Fibroblast of skin of back (primary cell): ENCODE data around the gene INPP4B.
A peak's percentile ranks its signal among the peaks of the same experiment; 100 is the strongest.

Source experiments
- DNase-seq: peaks from one replicate; pipeline ENCODE4 v3.0.0-alpha.2; 2013

The INPP4B gene

DNA sequence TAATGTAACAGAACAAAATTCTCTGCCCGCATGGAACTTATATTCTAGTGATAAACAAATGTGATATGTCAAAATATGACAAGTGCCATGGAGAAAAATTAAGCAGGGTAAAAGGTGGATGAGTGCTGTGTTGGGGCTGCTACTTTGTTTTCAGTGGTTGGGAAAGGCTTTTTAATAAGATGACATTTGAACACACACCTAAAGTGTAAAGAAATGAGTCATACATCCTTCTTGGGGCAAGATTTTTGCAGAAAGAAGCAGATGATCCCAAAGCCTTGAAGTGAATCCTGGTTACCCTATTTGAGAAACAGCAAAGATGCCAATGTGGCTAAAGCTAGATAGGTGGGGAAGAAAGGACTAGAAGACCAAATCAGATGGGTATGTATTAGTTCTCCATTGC, 564.1 kb downstream of the INPP4B start:
- DNase-seq = no peak

DNA sequence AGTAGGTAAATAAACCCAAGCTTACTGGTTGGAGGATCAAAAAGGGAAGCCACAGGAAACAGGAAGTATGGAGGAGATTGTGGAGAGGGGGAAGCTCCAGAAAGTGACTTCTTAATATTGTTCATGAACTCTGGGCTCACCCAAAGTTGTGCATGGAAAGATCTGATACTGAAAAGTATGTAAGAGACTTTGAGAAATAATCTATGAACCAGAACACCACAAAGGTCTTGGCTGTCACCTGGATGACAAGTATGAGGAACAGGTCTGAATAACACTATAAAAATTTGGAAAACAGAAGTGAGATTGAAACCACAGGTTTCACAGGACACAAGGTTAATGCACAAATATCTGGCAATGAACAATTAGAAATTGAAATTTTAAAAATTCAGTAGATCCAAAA, 567.4 kb downstream of the INPP4B start:
- DNase-seq = no peak

DNA sequence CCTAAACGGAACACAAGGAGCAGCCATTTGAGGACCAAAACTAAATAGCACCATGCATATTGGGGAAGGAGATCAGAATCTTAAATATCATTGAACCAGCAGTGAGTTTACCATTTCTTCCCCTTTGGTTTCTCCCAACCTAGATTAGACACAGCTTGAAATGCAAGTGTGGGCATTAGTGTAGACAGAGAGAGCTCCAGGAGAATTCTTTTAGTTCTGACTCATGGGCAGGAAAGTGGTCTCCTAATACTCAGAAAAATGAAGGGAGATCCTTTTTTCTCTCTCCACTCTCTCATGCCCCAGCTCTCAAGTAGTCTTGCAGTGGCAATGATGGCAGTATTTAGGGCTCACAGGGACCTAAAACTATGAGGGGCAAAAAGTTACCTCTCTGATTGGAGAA, 567.9 kb downstream of the INPP4B start:
- DNase-seq = peak; percentile 32

DNA sequence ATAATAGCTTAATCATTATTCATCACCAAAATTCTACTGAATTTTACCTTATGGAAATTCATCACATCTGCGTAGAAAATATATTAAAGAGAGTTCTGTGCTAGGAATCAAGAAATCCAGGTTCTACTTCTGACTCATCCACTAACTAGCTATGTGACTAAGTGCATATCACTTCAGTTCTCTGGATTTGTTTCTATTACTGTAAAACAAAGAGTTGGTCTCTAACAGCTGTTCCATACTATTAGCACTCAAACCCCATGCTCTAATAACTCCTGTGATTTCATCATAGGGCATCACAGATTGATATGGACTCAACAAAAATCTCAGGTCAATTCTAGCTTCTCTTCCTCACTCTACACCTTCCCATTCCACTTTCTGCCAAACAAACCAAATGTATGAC, 572.0 kb downstream of the INPP4B start:
- DNase-seq = peak; percentile 43

DNA sequence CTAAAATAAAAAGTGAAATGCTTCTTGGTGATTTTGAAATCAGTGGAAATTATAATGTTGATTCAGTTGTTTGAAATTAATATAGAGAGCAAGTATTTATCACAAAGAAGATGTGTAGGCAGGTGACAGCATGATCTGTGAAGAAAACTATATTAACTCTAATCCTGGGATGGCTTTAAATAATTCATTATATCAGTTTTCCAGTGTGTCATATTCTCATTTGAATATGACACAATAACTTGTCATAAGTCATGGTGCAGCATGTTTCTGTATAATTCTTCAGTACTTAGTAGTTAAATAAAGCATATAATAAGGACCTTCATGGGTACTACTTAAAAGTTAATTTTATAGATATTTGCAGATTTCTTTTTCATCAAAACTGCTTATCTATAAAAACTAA, 573.6 kb downstream of the INPP4B start:
- no peak for DNase-seq

DNA sequence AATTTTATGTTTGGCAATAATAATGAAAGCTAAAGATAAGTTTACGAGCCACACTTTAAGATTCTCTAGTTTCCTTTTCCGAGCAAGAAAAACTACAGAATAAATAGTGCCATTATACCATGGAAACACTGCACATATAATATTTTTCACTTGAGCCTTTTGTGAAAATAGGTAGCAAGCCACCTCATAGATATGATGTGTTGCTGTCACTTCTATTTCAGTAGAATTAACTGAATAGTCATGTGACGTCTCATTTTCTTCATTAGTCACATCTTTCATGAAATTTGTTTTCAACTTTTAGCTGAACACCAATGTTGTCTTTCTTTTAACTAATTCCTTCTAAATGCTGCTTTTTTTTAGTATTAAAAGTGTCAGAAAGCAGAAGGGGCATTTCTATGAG, 574.3 kb downstream of the INPP4B start:
- no peak for DNase-seq

DNA sequence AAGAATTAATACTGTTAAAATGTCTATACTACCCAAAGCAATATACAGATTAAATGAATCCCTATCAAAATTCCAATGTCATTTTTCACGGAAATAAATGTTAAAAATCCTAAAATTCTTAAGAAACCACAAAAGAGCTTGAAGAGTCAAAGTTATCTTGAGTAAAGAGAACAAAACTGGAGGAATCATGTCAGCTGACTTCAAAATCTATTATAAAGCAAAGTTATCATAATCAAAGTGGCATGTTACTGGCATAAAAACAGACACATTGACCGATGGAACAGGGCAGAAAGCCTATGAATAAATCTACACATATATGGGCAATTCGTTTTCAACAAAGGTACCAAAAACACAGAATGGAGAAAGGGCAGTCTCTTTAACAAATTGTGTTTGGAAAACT, 579.0 kb downstream of the INPP4B start:
- DNase-seq = peak; percentile 5

DNA sequence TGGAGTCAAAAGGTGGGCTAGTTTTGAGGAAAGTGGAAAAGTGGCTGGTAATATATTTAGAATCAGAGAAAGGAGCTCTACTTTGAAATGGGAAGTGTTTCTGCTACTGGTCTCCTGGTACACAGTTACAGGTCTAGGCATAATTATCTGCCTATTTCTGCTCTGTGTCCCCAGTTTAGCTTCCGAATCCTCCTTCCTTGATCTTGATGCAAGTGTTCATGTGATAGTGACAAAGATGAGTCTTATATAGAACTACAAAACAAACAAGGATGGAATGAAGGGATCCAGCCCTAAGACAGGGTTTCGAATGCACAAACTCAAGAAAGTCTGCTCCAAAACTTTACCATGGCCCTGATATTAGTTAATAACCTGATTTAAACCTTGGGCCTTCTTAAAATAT, 580.2 kb downstream of the INPP4B start:
- DNase-seq = no peak

DNA sequence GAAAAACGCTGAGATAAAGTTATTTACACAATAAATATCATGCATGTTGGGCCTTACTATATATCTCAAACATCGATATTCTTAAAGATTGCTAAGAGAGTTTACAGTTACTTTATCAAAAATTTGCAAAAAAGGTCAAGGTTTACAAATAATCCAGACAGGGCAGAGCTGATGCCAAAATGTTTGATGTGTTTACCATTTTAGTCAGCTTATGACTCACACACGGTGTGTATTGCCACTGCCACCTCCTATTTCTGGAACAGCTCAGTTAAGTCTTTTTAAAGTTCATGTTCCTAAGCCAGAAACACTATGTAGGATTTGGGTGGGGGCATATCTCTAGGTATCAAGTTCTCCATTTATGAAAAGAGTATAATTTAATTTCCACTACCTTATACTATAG, 580.6 kb downstream of the INPP4B start:
- DNase-seq = peak; percentile 50

DNA sequence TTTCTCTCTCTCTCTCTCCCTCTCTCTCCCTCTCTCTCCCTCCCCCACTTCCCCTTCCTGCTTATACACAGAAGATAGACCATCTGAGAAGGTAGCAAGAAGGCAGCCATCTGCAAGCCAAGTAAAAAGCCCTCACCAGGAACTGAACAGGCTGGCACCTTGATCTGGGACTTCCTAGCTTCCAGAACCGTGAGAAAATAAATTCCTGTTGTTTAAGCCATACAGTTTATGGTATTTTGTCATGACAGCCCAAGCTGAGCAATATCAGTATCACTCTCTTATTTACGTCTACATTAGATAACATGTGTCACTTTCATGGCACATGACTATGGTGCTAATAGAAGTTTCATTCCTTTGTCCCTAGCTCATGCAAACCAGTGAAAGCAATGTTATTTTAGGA, 581.1 kb downstream of the INPP4B start:
- DNase-seq = peak; percentile 60

DNA sequence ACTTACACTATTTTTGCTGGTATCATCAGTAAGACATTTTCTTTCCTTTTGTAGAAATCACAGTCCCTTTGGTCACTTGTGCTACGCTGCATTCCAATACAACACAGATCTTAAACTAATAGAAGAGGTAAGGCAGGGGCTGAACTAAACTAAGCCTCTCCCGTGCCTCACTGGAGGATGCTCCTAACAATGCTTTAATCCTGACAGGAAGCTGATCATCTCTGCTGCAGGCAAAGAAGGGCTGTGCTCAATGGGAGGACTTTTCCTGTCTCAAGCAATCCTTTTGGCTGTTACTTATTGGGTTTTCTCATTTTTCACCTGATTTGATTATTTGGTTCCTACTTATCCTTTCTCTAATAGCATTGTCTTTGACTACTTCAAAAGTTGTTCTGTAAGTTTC, 583.1 kb downstream of the INPP4B start:
- no peak for DNase-seq

DNA sequence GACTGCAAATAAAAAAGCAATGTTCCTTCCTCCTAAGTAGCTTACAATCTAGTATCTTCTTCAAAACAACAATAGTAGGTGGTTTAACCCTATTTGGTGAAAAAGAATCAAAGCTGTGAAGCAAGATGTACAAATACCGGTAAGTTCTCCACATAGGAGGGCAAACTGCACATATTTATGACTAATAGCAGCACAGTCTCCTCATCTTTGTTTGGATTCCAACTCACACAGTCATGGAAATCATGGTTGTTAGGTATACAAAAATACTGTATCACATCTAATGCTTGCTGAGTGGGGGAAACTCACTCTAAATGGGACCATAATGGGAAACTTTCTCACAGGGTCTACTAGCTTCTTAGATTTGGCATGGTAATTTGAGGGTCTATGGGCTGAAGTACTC, 597.2 kb downstream of the INPP4B start:
- peak; percentile 75 for DNase-seq

DNA sequence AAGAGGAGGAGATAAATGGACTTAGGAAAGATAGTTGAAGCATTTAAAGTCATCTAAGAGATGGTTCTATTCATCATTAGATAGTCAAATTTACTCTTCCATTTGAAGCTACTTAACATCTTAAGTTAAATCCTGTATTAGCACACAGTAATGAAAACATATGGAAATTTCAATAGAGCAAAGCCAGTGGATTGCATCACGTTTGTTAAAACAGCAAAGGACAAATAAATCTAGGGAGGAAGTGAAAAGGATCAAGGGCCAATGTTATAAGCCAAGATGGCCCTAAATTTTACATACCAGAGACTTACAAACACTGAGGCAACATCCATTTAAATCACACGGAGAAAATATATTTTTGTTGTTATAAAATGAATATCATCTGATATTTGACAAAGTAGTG, 602.8 kb downstream of the INPP4B start:
- DNase-seq = no peak

DNA sequence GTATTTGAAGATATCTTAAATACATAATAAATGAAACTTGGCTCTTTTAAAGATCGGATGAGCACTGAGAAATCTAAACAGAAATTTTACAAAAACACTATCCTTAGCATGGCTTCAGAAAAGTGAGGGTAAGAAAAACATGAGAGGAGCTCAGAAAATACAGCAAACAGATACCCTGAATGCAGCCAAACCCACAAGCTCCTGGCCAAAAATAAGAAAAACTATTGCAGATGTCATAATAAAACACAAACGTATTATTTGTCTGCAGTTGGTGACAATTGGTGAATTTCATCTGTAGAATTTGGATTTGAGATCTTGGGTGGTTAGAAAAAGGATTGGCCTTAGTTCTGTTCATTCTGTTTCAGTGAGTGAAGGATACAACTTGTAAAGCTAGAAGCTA, 603.9 kb downstream of the INPP4B start:
- DNase-seq = no peak

DNA sequence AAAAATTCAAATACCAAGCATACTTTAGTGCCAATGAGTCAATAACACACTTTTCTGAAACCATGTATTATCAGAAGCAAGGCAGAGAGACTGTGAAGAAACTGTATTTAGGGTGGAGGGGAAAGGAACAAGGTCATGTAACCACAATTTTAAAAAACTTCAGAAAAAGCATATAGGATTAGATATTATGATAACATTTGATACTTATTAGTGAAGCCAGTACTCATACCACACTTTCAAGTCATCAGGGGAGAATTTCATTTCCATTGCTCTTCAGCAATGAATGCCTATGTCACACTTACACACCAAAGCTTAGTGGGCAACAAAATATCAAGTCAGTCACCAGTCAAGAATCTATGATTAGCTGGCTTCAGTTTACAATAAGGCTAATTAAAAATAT, 607.5 kb downstream of the INPP4B start:
- DNase-seq = peak; percentile 64

DNA sequence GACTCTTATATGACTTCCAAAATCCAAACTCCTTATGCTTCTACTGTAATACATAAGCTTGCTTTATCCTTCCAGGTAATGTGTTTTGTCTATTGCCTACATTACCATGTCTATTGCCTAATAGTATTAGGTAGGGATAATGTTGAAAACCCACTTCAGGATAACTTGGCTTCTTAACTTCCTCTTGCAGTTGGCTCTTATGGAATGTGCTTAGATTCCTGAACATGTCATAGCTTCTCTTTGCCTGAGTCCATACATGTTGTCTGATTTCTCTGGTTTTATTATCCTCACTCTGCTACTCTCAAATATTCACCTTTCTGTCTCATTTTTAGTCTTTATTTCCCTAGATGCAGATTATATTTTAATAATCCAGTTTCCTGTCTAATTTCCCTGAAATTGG, 609.8 kb downstream of the INPP4B start:
- DNase-seq = peak; percentile 6

DNA sequence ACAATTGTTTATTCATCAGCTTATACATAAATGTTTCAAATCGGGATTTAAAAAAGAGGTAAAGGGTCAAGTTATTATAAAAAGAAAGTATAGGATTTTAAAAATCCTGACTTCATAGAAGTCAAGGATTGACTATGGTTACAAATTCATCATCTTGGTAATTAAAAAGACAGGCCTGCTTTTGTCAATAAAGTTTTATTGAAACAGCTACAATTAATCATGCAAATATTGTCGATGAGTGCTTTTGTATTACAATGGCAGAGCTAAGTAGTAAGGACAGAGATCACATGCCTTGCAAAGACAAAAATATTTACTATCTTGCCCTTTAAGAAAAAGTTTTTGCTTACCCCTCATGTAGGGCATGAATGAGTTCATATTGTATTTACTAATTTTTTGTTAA, 614.3 kb downstream of the INPP4B start:
- no peak for DNase-seq

DNA sequence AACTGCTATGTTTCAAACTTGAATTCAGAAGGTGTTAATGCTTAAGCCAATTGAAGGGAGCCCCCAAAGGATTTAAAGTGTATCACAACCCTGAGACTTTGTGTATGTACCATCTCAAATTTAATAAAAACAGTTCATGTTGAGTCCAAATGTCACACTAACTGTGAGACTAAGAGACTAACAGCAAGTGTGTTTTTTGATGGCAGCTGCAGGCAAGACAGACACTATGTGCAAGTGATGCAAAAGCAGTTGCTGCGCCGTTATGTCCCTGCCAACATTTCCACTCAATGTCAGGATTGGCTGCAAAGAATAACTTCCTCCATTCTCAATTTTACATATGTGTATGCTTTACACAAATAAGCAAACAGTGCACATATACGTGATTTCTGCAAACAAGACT, 615.1 kb downstream of the INPP4B start:
- no peak for DNase-seq

DNA sequence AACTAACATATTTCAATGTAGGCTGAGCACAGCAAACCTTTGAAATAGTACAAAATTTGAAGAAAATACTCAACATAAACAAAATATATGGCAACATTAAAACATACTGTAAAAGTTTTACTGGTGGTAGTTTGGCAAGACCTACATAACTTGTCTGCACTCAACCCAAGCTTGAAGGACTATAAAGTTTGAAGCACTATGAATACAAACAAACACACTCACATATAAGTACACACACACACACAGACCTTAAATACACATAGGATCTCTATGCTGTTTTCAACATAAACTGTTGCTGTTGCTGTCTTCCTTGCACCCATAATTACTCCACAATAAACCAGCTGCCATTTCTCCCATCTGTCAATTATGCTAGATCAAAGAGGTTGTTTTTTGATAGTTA, 620.1 kb downstream of the INPP4B start:
- DNase-seq = no peak

DNA sequence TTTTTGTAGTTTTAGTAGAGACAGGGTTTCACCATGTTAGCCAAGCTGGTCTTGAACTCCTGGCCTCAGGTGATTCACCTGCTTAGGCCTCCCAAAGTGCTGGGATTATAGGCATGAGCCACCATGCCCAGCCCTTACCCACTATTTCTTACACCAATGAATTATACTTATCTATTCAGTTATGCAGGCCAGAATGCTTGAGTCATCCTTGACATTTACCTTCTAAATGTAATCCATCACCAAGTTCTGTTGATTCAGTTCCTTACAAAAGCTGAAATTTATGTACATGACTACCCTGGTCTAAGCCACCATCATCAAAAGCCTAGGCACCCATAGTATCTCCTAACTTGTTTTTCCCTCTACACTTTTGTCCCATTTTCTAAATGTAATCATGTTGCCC, 624.0 kb downstream of the INPP4B start:
- no peak for DNase-seq

DNA sequence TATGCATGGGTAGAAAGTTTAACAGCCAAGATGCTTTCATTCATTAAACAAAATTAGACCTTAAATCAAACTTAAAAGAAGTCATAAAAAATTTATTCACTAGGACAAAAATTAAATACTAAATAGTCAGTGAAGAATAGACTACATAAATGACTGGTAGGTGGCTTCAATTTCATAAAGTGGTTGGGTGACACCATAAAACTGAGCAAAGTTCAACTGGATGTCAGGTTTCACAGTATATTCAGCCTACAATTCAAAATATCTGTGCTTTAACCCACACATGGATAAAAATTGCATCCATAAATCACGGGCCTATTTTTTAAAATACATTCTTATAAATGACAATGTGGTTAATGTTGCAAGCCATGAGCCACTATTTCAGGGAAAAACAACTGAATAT, 627.4 kb downstream of the INPP4B start:
- no peak for DNase-seq

DNA sequence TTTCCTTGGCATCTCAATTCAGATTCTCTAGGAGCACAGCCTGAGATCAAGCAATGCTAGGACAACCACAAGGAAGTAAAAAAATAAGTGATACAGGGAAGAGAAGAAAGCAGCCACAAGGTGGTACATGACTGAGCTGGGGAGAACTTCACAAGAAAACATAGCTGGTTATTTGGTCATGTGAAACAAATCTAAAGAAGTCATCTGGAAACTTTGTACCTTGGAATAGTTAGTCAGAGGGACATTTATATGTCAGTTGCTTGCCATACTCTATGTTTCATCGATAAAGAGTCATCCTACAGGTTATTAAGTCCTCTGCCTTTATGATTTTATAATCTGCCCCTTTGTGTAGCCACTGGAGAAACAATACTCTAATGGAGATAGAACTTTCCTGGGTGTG, 634.7 kb downstream of the INPP4B start:
- DNase-seq = no peak

DNA sequence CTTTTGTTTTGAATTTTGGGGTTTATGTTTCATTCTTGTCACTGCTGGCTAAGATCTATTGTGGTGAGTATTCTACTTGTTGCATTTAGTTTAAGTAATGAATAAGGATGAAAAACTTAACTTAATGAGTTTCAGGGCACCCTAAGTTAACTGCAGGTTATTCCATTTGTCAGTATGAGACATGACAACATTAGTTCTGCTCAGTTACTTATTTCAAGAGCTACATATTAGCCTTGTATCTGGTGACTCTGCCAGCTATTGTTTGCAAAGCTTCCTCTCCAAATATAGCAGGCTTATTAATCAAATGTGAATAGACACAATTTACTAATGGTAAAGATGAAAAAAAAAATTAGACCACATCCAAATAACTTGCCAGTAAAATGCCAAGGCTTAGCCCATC, 642.6 kb downstream of the INPP4B start:
- no peak for DNase-seq

DNA sequence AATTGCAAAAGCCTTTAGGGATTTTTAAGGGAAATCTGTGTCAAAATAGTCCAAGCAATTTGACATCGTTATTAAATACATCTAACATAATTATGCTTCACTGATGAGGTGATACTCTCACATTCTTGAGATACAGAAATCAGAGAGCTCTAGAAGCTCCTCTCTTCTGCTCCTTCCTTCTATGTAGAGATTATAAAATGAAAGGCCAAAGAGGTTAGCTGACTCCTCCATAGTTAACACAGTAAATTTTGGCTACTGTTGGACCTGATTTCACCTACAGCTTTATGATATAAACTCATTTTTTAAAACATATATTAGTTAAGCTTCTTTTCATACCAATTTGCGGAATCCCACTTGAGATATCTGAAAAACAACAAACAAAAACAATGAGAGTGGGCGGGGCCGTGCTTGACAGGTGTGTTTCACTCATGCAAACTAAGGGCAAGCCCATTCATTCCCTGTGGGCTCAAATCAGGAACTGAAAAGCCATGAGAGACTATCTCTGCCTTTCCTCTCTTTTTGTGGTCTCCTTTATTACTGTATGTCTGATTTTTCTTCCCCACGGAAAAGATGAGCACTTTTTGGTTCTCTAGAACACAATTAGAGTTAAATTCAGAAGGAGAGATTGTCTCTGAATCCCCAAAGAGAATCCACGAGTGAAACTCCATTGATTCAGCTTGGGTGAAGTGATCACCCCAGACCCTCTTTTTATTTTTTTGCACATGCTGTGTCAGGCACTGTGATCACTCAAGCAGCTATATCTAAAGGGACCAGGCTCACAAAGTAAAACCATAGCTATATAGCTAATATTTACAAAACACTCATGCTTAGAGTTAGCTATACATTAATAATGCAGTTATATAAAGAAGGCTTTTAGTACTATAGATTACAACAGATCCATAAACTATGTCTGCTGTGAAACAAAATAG, 643.4 kb downstream of the INPP4B start:
- no peak for DNase-seq

DNA sequence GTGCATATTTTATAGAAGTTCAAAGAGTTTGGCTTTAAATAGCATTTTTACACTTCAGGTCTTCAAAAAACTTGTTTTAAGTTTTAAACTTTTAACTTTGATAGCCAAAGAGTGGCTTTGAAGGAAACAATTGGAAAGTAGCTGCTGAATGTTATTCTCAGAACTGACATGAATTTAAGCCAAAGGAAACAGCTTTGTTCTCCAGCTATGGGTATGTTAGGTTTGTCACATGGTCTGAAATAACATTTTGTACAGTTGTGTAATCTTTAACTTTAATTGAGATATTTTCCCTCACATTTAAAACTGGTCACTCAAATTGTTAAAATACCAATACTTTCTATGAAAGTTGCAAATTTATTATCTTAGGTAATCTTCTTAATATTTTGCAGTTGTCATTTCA, 645.1 kb downstream of the INPP4B start:
- DNase-seq = no peak
